Mesothelial cell of epicardium (in vitro differentiated cells): ENCODE data around the gene RPL31. TPM values are rescaled to one million over a fixed set of nuclear protein-coding genes. Genes with fewer than 3 reads are reported as not detected.

ENCODE experiments used
- DNase-seq, 2 experiments: peaks; one replicate each; pipeline ENCODE4 v3.0.0; 2021; ENCODE audit warnings: low spot score in 2 of 2; ENCODE audit not compliant: unreplicated experiment in 2 of 2
- H3K27ac Mint-ChIP-seq: 2 replicates; pipeline ENCODE4 v1.8.0; 2021; ENCODE audit warnings: mixed read lengths
- H3K27me3 Mint-ChIP-seq: 2 replicates; pipeline ENCODE4 v1.8.0; 2021; ENCODE audit warnings: low read depth, mixed read lengths
- H3K36me3 Mint-ChIP-seq: 2 replicates; pipeline ENCODE4 v1.8.0; 2021; ENCODE audit warnings: mixed read lengths
- H3K4me1 Mint-ChIP-seq: 2 replicates; pipeline ENCODE4 v1.8.0; 2021; ENCODE audit warnings: mixed read lengths
- H3K4me3 Mint-ChIP-seq: 2 replicates; pipeline ENCODE4 v1.8.0; 2021; ENCODE audit warnings: mild to moderate bottlenecking, moderate library complexity, mixed read lengths
- H3K9me3 Mint-ChIP-seq: 2 replicates; pipeline ENCODE4 v1.8.0; 2021; ENCODE audit warnings: mixed read lengths
- CTCF ChIP-seq: fragments of 200-600 bp; sonication (generic); IDR thresholded peaks from one replicate; pipeline ENCODE4 v1.5.0; 2021; ENCODE audit warnings: antibody characterized with exemption; ENCODE audit not compliant: unreplicated experiment
- total RNA-seq: library from RNA; stranded (reverse); gene quantifications from 3 replicates; pipeline ENCODE4 v1.2.1, GENCODE V29; 2021

Gene RPL31
- total RNA-seq, 1 donor from 2014 or later = 1,845 TPM

GRCh38 chr2:100980046-100980445 is 22.0 kb upstream of the RPL31 start:
- peaks cover 2% of the 10 kb centered on the region for H3K27me3 Mint-ChIP-seq
- peaks cover 2% of the 10 kb centered on the region for H3K4me1 Mint-ChIP-seq
- H3K27ac Mint-ChIP-seq = no peak overlapping the region
- H3K36me3 Mint-ChIP-seq = no peaks in the 10 kb centered on the region
- no peak for DNase-seq
- TF ChIP-seq CTCF = no peak
- no peak overlapping the region for H3K4me3 Mint-ChIP-seq
- H3K9me3 Mint-ChIP-seq = no peaks in the 10 kb centered on the region

DNA sequence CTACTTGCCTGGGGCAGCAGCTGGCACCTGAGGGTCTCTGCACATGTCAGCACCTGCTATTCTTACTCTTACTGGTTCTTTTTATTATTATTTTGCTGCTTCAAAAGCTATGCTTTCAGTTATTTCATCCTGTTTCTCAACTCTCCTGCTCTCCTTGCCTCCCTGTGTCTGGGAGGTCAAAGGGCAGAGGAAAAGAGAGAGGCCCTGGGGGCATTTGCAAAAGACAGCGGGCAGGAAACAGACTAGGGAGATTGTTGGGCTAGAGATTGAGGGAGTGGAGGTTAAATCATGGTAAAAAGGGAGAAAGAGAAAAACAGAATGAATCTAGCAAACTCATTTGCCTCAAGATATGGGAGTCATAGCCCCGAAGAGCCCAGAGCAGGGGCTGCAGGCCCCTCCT is 21.1 kb upstream of the RPL31 start:
- no peaks in the 10 kb centered on the region for H3K36me3 Mint-ChIP-seq
- no peak for TF ChIP-seq CTCF
- peaks cover 2% of the 10 kb centered on the region for H3K27me3 Mint-ChIP-seq
- H3K9me3 Mint-ChIP-seq = no peaks in the 10 kb centered on the region
- no peak for DNase-seq
- H3K4me1 Mint-ChIP-seq = peaks cover 2% of the 10 kb centered on the region
- no peak overlapping the region for H3K27ac Mint-ChIP-seq
- no peak overlapping the region for H3K4me3 Mint-ChIP-seq

DNA sequence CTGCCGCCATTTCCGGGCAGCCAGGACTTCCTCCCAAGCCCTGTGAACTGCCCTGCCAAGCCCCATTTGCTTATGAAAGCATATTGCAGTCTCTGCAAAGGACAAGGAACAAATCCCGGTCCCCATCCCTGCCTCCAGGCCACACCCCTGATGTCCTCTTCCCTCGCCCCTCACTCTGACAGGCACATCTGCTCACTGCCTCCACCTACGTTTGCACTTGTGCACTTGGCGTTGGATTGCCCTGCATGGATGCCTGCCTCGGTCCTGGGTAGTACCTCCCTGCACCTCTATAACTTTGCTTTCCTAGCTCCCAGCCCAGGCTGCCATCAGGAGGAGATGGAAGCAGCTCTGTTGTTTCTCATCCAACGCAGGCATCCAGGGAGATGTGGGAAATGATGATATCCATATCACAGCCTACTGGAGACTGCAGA is 19.6 kb upstream of the RPL31 start:
- H3K36me3 Mint-ChIP-seq = no peaks in the 10 kb centered on the region
- peaks cover 2% of the 10 kb centered on the region for H3K4me1 Mint-ChIP-seq
- TF ChIP-seq CTCF = no peak
- no peaks in the 10 kb centered on the region for H3K9me3 Mint-ChIP-seq
- DNase-seq = no peak
- peaks cover 2% of the 10 kb centered on the region for H3K27me3 Mint-ChIP-seq
- H3K27ac Mint-ChIP-seq = no peak overlapping the region
- no peak overlapping the region for H3K4me3 Mint-ChIP-seq

DNA sequence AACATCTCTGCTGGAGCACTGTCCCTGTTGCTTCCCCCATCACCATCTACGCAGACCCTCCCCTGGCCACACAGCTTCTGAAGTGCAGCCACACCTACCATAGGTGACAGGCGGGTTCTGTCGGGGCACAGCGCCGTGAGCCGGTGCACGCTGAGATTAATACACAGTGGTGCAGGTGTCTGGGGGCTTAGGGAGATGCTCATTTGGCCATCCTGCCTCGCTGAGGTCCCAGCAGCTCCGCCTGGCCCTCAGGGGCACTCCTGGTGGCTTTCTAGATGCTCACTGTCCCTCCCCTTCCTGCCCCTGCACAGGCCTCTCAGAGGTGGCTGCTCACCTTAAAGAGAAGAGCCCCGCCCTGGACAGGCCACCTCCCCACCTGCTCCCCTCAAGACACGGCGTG is 18.9 kb upstream of the RPL31 start:
- TF ChIP-seq CTCF = no peak
- Mint-ChIP-seq H3K9me3 (no peaks in the 10 kb centered on the region), H3K27me3 (peaks cover 2% of the 10 kb centered on the region), H3K4me1 (peaks cover 2% of the 10 kb centered on the region), H3K27ac (no peak overlapping the region), H3K36me3 (no peaks in the 10 kb centered on the region), H3K4me3 (no peak overlapping the region)
- DNase-seq = no peak

DNA sequence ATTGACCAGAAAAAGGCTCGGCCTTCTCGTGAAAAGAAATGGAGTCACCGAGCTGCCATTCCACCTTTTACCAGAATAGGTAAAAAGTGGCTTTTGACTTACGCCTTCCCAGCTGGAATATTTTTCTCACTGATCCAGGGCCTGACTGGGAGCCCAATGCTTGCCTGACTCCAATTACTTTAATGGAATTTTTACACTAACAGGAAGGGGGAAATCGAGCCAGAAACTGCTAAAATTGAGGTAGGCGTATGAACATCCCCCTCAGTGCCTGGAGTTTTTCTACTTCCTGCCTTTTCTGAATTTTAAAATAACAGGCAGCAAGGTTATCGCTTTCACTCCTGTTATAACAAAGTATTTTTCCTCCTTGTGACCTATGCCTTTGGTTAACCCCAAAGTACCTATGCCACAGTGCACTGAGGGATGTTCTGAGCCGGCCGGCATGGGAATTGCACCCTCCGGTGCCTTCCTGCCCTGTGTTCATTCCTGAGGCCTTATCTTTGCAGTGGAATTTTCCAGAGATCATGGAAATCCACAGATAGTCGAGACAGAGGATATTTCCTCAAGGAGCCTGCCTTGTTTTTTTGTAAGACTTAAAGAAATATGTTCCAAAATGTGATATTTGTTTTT is 18.3 kb upstream of the RPL31 start:
- H3K27me3 Mint-ChIP-seq = peaks cover 2% of the 10 kb centered on the region
- H3K27ac Mint-ChIP-seq = peak overlapping the region; percentile 35
- no peak for TF ChIP-seq CTCF
- no peak overlapping the region for H3K4me3 Mint-ChIP-seq
- DNase-seq = no peak
- peaks cover 2% of the 10 kb centered on the region for H3K4me1 Mint-ChIP-seq
- no peaks in the 10 kb centered on the region for H3K9me3 Mint-ChIP-seq
- no peaks in the 10 kb centered on the region for H3K36me3 Mint-ChIP-seq

DNA sequence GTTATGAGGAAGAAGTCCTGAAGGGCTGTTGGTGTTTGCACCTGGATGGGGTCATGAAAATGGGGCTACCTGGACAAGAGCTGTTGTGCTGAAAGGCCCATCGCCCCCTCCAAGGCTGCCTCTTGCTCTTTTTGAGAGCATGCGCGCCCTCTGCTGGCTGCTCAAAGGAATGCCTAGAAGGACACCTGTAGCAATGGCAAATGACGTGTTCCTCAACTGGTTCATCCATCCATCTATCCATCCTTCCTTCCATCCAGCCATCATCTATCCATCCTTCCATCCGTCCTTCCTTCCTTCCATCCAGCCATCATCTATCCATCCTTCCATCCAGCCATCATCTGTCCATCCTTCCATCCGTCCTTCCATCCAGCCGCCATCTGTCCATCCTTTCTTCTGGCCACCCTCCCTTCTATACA is 17.2 kb upstream of the RPL31 start:
- Mint-ChIP-seq H3K27me3 (peaks cover 2% of the 10 kb centered on the region), H3K27ac (no peak overlapping the region), H3K9me3 (no peaks in the 10 kb centered on the region), H3K36me3 (no peaks in the 10 kb centered on the region), H3K4me3 (no peak overlapping the region), H3K4me1 (peaks cover 2% of the 10 kb centered on the region)
- DNase-seq = peak; percentile 58 to 80
- TF ChIP-seq CTCF = peak; percentile 86
